Hepatocyte (in vitro differentiated cells): ENCODE measurements around the gene CCT8.

Experiments used
- EZH2 ChIP-seq: fragments of 200-600 bp; sonication (generic); IDR thresholded peaks from 2 replicates; pipeline ENCODE4 v1.6.1; 2016; ENCODE audit warnings: antibody characterized with exemption, mild to moderate bottlenecking, borderline replicate concordance
- EZH2phosphoT487 ChIP-seq: fragments of 200-600 bp; sonication (generic); IDR thresholded peaks from one replicate; pipeline ENCODE4 v1.6.1; 2018; ENCODE audit warnings: antibody characterized with exemption, mild to moderate bottlenecking, low read depth, moderate library complexity; ENCODE audit not compliant: unreplicated experiment, severe bottlenecking
- TF ChIP-seq, protein P1 (sequence below): fragments of 200-600 bp; sonication (generic); IDR thresholded peaks from 2 replicates; pipeline ENCODE4 v1.5.1; 2016; ENCODE audit warnings: antibody characterized with exemption, mild to moderate bottlenecking; ENCODE audit not compliant: poor library complexity

DNA sequence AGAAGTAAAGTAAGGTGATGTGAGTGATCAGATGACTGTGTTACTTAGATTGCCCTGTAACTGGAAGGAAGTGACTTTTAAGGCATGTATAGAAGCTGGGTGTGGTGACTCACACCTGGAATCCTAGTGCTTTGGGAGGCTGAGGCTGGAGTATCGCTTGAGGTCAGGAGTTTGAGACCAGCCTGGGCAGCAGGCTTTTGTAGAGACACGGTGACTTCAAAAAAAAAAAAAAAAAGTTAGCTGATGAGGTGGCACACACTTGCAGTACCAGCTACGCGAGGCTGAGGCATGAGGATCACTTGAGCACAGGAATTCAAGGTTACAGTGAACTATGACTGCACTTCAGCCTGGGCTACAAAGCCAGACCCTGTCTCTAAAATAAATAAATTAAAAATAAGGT is 51.3 kb downstream of the CCT8 start:
- TF ChIP-seq, protein P1, sequence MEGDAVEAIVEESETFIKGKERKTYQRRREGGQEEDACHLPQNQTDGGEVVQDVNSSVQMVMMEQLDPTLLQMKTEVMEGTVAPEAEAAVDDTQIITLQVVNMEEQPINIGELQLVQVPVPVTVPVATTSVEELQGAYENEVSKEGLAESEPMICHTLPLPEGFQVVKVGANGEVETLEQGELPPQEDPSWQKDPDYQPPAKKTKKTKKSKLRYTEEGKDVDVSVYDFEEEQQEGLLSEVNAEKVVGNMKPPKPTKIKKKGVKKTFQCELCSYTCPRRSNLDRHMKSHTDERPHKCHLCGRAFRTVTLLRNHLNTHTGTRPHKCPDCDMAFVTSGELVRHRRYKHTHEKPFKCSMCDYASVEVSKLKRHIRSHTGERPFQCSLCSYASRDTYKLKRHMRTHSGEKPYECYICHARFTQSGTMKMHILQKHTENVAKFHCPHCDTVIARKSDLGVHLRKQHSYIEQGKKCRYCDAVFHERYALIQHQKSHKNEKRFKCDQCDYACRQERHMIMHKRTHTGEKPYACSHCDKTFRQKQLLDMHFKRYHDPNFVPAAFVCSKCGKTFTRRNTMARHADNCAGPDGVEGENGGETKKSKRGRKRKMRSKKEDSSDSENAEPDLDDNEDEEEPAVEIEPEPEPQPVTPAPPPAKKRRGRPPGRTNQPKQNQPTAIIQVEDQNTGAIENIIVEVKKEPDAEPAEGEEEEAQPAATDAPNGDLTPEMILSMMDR = no peak
- TF ChIP-seq EZH2 (no peak), EZH2phosphoT487 (no peak)
